ENCODE results near the gene TENT5A.
A peak's percentile ranks its signal among the peaks of the same experiment; 100 is the strongest.

TENT5A gene

GRCh38 chr6:81795890-81796289 lies 43.4 kb upstream of the TENT5A start:
- DNase-seq, result no peak
- TF ChIP-seq, protein P1, sequence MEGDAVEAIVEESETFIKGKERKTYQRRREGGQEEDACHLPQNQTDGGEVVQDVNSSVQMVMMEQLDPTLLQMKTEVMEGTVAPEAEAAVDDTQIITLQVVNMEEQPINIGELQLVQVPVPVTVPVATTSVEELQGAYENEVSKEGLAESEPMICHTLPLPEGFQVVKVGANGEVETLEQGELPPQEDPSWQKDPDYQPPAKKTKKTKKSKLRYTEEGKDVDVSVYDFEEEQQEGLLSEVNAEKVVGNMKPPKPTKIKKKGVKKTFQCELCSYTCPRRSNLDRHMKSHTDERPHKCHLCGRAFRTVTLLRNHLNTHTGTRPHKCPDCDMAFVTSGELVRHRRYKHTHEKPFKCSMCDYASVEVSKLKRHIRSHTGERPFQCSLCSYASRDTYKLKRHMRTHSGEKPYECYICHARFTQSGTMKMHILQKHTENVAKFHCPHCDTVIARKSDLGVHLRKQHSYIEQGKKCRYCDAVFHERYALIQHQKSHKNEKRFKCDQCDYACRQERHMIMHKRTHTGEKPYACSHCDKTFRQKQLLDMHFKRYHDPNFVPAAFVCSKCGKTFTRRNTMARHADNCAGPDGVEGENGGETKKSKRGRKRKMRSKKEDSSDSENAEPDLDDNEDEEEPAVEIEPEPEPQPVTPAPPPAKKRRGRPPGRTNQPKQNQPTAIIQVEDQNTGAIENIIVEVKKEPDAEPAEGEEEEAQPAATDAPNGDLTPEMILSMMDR (IDR thresholded peaks at IDR 0.05; ENCODE audit: low read depth, low read length, missing control alignments), result no peak
- Histone ChIP-seq H3K27me3 (replicated peaks) (no peaks in the 10 kb centered on the region), H3K27ac (no peak overlapping the region), H3K36me3 (replicated peaks) (no peaks in the 10 kb centered on the region), H3K4me3 (ENCODE audit: low read depth, low read length) (no peak overlapping the region)
- in situ Hi-C loops (cut with HindIII; ENCODE audit: low pct_ligation_motif_present, low sequenced_read_pairs), result no loop called here

- H3K36me3 ChIP-seq (replicated peaks), result no peaks in the 10 kb centered on the region
- in situ Hi-C loops (cut with HindIII; ENCODE audit: low pct_ligation_motif_present, low sequenced_read_pairs), result no loop called here
- H3K27ac ChIP-seq, result no peak overlapping the region
- no peaks in the 10 kb centered on the region for H3K27me3 ChIP-seq (replicated peaks)
- peak; percentile 37 for DNase-seq
- TF ChIP-seq, protein P1 (IDR thresholded peaks at IDR 0.05; ENCODE audit: low read depth, low read length, missing control alignments), result no peak
- no peak overlapping the region for H3K4me3 ChIP-seq (ENCODE audit: low read depth, low read length)
Measured at GRCh38 chr6:81793821-81794475, 41.5 kb upstream of the TENT5A start.

DNA sequence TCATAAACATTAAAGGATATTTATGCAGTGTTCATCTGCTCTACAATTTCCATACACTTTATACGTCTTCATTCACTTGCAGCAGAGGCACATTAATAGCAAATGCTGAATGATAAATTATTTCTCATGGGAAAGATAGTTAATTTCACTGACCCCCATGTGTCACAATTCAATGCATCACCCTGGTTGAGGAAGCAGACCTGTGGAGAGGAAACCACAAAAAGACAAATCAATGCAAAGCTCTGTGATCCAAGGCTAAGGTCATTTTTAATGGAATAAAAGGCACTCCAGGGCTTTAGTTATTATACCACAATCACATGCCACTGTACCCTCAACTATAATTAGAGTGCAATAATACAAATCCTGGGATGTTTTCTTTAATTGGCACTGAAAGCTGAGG lies 40.3 kb upstream of the TENT5A start:
- in situ Hi-C loops (cut with HindIII; ENCODE audit: low pct_ligation_motif_present, low sequenced_read_pairs), result no loop called here
- no peak overlapping the region for H3K27ac ChIP-seq
- no peak for DNase-seq
- H3K4me3 ChIP-seq (ENCODE audit: low read depth, low read length), result no peak overlapping the region
- TF ChIP-seq, protein P1 (IDR thresholded peaks at IDR 0.05; ENCODE audit: low read depth, low read length, missing control alignments), result no peak
- no peaks in the 10 kb centered on the region for H3K36me3 ChIP-seq (replicated peaks)
- no peaks in the 10 kb centered on the region for H3K27me3 ChIP-seq (replicated peaks)

GRCh38 chr6:81791756-81792155 lies 39.3 kb upstream of the TENT5A start:
- DNase-seq, result no peak
- Histone ChIP-seq H3K36me3 (replicated peaks) (no peaks in the 10 kb centered on the region), H3K27ac (no peak overlapping the region), H3K27me3 (replicated peaks) (no peaks in the 10 kb centered on the region), H3K4me3 (ENCODE audit: low read depth, low read length) (no peak overlapping the region)
- TF ChIP-seq, protein P1 (IDR thresholded peaks at IDR 0.05; ENCODE audit: low read depth, low read length, missing control alignments), result no peak
- in situ Hi-C loops (cut with HindIII; ENCODE audit: low pct_ligation_motif_present, low sequenced_read_pairs), result no loop called here

- Histone ChIP-seq H3K4me3 (ENCODE audit: low read depth, low read length) (no peak overlapping the region), H3K27me3 (replicated peaks) (no peaks in the 10 kb centered on the region), H3K27ac (no peak overlapping the region), H3K36me3 (replicated peaks) (no peaks in the 10 kb centered on the region)
- TF ChIP-seq, protein P1 (IDR thresholded peaks at IDR 0.05; ENCODE audit: low read depth, low read length, missing control alignments), result no peak
- DNase-seq, result no peak
- in situ Hi-C loops (cut with HindIII; ENCODE audit: low pct_ligation_motif_present, low sequenced_read_pairs), result no loop called here
Measured at GRCh38 chr6:81790034-81790433, 37.6 kb upstream of the TENT5A start.

GRCh38 chr6:81789291-81789690 lies 36.8 kb upstream of the TENT5A start:
- in situ Hi-C loops (cut with HindIII; ENCODE audit: low pct_ligation_motif_present, low sequenced_read_pairs), result no loop called here
- Histone ChIP-seq H3K27ac (no peak overlapping the region), H3K4me3 (ENCODE audit: low read depth, low read length) (no peak overlapping the region), H3K36me3 (replicated peaks) (no peaks in the 10 kb centered on the region), H3K27me3 (replicated peaks) (no peaks in the 10 kb centered on the region)
- TF ChIP-seq, protein P1 (IDR thresholded peaks at IDR 0.05; ENCODE audit: low read depth, low read length, missing control alignments), result no peak
- no peak for DNase-seq

All from brain microvascular endothelial cell (primary cell).